ENCODE data around the gene SIM2.

DNA sequence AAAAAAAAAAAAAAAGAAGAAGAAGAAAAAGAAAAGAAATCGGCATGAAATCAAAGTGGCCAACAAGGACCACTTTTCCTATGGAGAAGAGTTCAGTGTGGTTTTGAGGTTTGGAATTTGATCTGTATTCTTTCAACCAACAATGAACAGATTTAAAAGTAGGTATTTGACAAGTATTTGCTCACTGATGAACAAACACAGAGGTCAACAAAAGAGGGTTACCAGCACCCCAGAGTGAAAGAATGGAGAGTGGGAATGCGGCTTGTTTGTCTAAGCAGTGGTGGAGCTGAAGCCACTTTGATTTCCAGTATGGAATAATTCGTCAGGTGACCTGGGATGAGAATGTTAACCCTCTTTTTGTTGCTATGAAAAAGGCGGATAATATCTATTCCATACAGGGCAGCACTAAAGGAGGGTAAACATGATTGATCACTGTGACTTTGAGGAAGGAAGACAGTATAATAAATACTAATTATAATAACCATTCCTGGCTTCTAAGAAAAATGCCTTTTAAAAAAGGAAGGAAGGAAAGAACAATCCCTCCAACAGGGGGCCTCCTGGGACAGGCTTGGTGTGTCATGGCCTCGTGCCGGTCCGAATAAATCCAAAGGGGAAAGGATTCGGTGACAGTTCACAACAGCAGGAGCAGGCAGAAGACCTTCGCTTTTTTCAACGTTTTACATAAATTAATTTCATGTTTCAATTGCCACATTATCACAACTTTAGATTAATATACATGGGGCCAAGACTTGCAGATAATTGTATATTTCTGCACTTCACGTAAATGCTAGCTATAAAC lies 37.2 kb upstream of the SIM2 start:
- TF ChIP-seq, protein P1, sequence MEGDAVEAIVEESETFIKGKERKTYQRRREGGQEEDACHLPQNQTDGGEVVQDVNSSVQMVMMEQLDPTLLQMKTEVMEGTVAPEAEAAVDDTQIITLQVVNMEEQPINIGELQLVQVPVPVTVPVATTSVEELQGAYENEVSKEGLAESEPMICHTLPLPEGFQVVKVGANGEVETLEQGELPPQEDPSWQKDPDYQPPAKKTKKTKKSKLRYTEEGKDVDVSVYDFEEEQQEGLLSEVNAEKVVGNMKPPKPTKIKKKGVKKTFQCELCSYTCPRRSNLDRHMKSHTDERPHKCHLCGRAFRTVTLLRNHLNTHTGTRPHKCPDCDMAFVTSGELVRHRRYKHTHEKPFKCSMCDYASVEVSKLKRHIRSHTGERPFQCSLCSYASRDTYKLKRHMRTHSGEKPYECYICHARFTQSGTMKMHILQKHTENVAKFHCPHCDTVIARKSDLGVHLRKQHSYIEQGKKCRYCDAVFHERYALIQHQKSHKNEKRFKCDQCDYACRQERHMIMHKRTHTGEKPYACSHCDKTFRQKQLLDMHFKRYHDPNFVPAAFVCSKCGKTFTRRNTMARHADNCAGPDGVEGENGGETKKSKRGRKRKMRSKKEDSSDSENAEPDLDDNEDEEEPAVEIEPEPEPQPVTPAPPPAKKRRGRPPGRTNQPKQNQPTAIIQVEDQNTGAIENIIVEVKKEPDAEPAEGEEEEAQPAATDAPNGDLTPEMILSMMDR (IDR thresholded peaks at IDR 0.05; ENCODE audit: insufficient read depth, low read length): no peak
- TF ChIP-seq POLR2AphosphoS5 (IDR thresholded peaks at IDR 0.05; ENCODE audit: low read depth) (no peak), SPI1 (IDR thresholded peaks at IDR 0.05; ENCODE audit: borderline replicate concordance, low read depth) (no peak)
